D721Med (cell line): ENCODE measurements around the gene FBN2.

Source experiments
- DNase-seq: peaks from one replicate; pipeline ENCODE4 v3.0.0; 2011; ENCODE audit warnings: low spot score; ENCODE audit not compliant: insufficient read length
- FAIRE-seq: peaks from 2 replicates; lab custom pipeline; 2011; peaks lifted over from hg19 to GRCh38; lab: Jason Lieb, UNC
- CTCF ChIP-seq: IDR thresholded peaks from 2 replicates; pipeline ENCODE4 v1.5.1; 2012; ENCODE audit warnings: mild to moderate bottlenecking, control low read depth; ENCODE audit not compliant: insufficient read depth; ENCODE audit errors: missing control alignments

FBN2 gene

GRCh38 chr5:128237000-128237399 is 301.0 kb downstream of the FBN2 start:
- no peak for FAIRE-seq
- no peak for DNase-seq
- TF ChIP-seq CTCF = no peak

- FAIRE-seq (no peak), DNase-seq (no peak)
- no peak for TF ChIP-seq CTCF
These were observed 301.7 kb downstream of the FBN2 start for GRCh38 chr5:128236334-128236733.

DNA sequence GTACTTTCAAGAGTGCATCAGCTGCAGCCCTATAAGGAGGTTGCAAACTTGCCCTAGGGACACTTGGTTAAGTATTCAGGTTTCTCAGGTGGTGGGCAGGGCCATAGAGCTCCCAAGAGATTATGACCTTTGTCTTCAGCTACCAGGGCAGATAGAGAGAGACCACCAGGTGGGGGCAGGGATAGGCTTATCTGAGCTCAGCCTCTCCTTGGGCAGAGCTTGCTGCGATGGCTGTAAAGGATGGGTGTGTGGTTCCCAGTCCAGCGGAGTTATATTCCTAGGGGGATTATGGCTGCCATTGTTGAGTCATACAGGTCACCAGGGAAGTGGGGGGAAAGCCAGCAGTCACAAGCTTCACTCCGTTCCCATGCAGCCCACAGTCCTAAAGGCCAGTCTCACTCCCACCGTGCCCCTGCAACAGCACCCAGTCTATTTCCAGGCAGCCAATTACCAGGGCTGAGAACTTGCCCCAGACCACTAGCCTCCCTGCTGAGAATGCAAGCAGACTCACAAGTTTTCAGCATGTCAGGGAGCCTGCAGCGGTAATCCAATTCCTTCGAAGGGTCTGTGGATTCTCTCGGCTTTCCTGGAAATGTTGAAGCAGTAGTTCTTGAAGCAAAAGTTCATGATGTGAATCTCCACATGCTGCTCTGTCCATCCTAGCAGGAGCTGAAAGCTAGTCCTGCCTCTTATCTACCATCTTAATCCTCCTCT is 303.0 kb downstream of the FBN2 start:
- FAIRE-seq (no peak), DNase-seq (no peak)
- TF ChIP-seq CTCF = no peak

DNA sequence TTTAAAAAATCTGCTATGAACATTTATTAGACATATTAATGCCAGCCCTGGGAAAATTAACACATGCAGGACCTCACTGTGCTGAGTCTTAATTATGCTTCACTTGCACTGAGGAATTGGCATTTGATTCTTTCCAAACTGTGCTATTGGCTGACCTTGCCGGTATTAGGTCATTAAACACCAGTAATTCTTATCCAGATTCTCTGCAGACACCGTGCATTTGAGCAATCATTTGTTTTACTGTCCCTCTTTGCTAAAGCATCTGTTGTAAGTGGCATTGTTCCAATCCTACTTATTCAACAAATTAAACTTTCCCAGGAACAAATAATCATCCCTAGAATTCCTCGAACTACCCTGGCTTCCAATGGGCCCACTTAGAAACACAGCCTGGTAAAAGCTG is 309.5 kb downstream of the FBN2 start:
- no peak for TF ChIP-seq CTCF
- FAIRE-seq = no peak
- DNase-seq = no peak

DNA sequence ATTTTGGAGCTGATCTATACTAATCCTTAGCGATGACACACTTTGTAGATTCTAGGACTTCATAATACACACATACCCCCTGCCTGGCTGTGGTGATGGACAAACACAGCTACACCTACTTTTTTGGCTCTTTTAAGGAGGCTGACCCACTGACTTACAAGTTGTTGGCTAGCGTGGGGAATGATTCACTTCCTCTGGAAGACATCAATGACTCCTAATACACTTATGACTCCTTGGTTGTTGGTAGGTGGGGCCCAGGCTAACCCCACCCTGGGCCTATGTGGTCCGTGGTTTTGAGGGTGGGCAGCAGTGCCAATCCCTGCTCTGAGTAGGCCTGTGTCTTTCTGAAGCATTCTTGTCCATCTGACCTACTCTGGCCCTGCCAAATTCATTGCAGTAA is 310.0 kb downstream of the FBN2 start:
- FAIRE-seq (no peak), DNase-seq (no peak)
- no peak for TF ChIP-seq CTCF

GRCh38 chr5:128225245-128226030 is 312.6 kb downstream of the FBN2 start:
- DNase-seq = no peak
- no peak for TF ChIP-seq CTCF

GRCh38 chr5:128224336-128224735 is 313.7 kb downstream of the FBN2 start:
- DNase-seq (no peak), FAIRE-seq (no peak)
- no peak for TF ChIP-seq CTCF

More at GRCh38 chr5:128225245-128226030, 312.6 kb downstream of the FBN2 start:
- FAIRE-seq = no peak
